ENCODE results near the gene PPP1R15B.

The PPP1R15B gene

DNA sequence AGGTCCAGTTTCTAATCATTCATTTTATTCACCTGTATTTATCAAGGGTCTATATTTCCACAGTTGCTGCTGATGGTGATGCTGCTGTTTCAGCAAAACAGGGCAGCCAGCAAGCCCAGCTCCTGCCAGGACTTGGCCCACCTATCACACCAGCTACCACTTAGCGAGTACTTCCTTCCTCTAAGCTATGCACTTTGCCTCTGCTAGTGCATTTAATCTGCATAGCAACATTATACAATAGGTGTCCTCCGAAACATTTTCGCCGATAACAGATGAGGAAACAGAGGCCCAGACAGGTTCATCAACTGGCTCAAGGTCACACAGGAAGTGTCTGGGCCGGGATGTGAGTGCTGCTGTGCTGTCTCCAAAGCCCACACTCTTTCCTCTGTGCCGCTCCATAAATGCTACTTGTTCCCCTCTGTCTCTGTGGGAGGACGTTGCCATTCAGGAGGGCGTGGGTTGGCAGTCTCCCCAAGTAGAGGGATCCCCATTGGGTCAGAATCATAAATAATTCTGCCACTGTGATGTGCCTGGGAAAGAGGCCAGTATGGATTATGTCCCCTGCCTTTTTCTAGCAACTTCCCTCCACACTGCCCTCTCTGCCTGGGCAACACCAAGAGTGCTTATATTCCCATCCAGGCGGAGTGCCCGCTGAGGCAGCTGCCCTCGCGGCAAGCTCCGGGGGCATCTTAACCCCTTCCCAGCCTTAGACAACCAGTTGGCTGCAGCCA is 42.5 kb downstream of the PPP1R15B start:
- no peak for TF ChIP-seq CTCF (IDR thresholded peaks at IDR 0.05; ENCODE audit: extremely low read depth, missing control alignments)
- DNase-seq (ENCODE audit: low spot score), result no peak

DNA sequence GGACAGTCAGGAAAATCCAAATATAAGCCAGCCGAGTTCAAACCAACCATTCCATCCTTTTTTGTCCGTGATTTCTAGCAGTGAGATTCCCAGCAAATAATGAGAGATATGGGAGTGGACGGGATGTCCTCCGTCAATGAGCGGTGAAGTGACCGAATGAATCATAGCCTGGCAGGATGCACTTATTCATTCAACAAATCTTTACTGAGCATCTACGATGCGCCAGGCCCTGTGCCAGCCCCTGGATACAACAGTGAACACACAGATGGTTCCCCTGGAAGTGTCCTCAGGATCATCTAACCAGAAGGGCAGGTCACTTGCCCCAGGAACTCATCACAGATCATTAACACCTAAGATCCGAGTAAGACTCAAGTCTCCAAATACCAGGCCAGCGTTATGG is 43.7 kb downstream of the PPP1R15B start:
- no peak for DNase-seq (ENCODE audit: low spot score)
- TF ChIP-seq CTCF (IDR thresholded peaks at IDR 0.05; ENCODE audit: extremely low read depth, missing control alignments), result no peak

DNA sequence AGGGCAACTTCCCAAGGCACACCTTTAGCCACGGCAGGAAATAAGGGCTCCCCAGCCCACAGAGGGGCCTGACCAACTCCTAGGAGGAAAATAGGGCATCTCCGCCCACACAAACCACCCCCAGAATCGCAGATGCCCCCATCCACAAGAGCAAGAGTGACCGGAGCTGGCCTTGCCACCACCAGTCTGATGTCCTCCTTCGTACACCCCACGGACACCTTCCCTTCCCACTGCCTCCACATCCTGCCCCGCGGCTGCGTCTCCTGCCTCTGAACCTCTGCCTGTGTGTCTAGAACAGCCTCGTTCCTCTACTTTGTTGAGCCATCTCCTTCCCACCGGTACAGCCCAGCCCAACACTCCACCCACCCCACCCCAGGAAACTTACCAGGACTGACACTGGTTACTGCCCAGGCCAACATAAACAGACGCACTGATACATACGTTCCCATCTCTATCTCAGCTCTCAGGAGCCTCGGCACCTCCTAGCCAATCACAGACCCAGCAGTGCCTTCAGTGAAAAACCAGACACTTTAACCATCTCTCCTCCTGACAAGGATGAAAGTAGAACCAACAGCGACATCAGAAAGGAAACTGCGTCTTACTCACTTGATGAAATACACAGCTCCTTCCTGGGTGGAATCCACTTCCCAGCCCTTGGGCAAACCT is 44.3 kb downstream of the PPP1R15B start:
- no peak for DNase-seq (ENCODE audit: low spot score)
- no peak for TF ChIP-seq CTCF (IDR thresholded peaks at IDR 0.05; ENCODE audit: extremely low read depth, missing control alignments)

GRCh38 chr1:204366759-204367158 is 44.9 kb downstream of the PPP1R15B start:
- DNase-seq (ENCODE audit: low spot score), result no peak
- peak; percentile 41 for TF ChIP-seq CTCF (IDR thresholded peaks at IDR 0.05; ENCODE audit: extremely low read depth, missing control alignments)

GRCh38 chr1:204363335-204364114 is 48.1 kb downstream of the PPP1R15B start:
- DNase-seq (ENCODE audit: low spot score), result peak; percentile 84
- peak; percentile 83 for TF ChIP-seq CTCF (IDR thresholded peaks at IDR 0.05; ENCODE audit: extremely low read depth, missing control alignments)

- TF ChIP-seq CTCF (IDR thresholded peaks at IDR 0.05; ENCODE audit: extremely low read depth, missing control alignments), result no peak
- no peak for DNase-seq (ENCODE audit: low spot score)
Measured at GRCh38 chr1:204362984-204363334, 48.7 kb downstream of the PPP1R15B start.

GRCh38 chr1:204361781-204362180 is 49.8 kb downstream of the PPP1R15B start:
- no peak for TF ChIP-seq CTCF (IDR thresholded peaks at IDR 0.05; ENCODE audit: extremely low read depth, missing control alignments)
- DNase-seq (ENCODE audit: low spot score), result no peak
